GM21576 (cell line): ENCODE results near the gene TFCP2L1.

Source experiments
- ATAC-seq: cut with Tn5 transposase; IDR thresholded peaks from one replicate; pipeline ENCODE4 v1.9.1; 2021; ENCODE audit warnings: mild to moderate bottlenecking, moderate library complexity; ENCODE audit not compliant: unreplicated experiment

TFCP2L1 gene

GRCh38 chr2:121200011-121200347 lies 85.0 kb downstream of the TFCP2L1 start:
- no peak for ATAC-seq

GRCh38 chr2:121199281-121200010 lies 85.6 kb downstream of the TFCP2L1 start:
- no peak for ATAC-seq

GRCh38 chr2:121197369-121198091 lies 87.5 kb downstream of the TFCP2L1 start:
- ATAC-seq, result no peak

GRCh38 chr2:121196849-121197155 lies 88.2 kb downstream of the TFCP2L1 start:
- no peak for ATAC-seq

- no peak for ATAC-seq
Measured at GRCh38 chr2:121196132-121196848, 88.7 kb downstream of the TFCP2L1 start.

- ATAC-seq, result no peak
Measured at GRCh38 chr2:121195036-121195435, 90.0 kb downstream of the TFCP2L1 start.

GRCh38 chr2:121194626-121195025 lies 90.4 kb downstream of the TFCP2L1 start:
- ATAC-seq, result no peak

- ATAC-seq, result no peak
Measured at GRCh38 chr2:121193185-121193584, 91.8 kb downstream of the TFCP2L1 start.

- no peak for ATAC-seq
Measured at GRCh38 chr2:121192576-121192975, 92.4 kb downstream of the TFCP2L1 start.

GRCh38 chr2:121191191-121192170 lies 93.5 kb downstream of the TFCP2L1 start:
- no peak for ATAC-seq

GRCh38 chr2:121189661-121190381 lies 95.2 kb downstream of the TFCP2L1 start:
- ATAC-seq, result no peak

- ATAC-seq, result no peak
Measured at GRCh38 chr2:121189011-121189410, 96.0 kb downstream of the TFCP2L1 start.

GRCh38 chr2:121187982-121188411 lies 97.0 kb downstream of the TFCP2L1 start:
- ATAC-seq, result no peak

- ATAC-seq, result no peak
Measured at GRCh38 chr2:121187351-121187981, 97.5 kb downstream of the TFCP2L1 start.

- no peak for ATAC-seq
Measured at GRCh38 chr2:121186261-121186660, 98.7 kb downstream of the TFCP2L1 start.

GRCh38 chr2:121185571-121186074 lies 99.4 kb downstream of the TFCP2L1 start:
- no peak for ATAC-seq

- ATAC-seq, result no peak
Measured at GRCh38 chr2:121185111-121185510, 99.9 kb downstream of the TFCP2L1 start.

- ATAC-seq, result no peak
Measured at GRCh38 chr2:121184248-121184862, 100.6 kb downstream of the TFCP2L1 start.

- no peak for ATAC-seq
Measured at GRCh38 chr2:121182520-121182919, 102.5 kb downstream of the TFCP2L1 start.
